MM.1S (cell line): ENCODE data around the gene WDR91.

Experiments used
- DNase-seq: peaks from one replicate; pipeline ENCODE4 v3.0.0-alpha.2; 2015
- H2AFZ ChIP-seq: fragments of 300-600 bp; sonication (generic); 2 replicates; pipeline ENCODE4 v1.6.0; 2016; ENCODE audit warnings: antibody characterized with exemption, low read length
- H3F3A ChIP-seq: fragments of 300-600 bp; sonication (generic); 2 replicates; pipeline ENCODE4 v1.6.1; 2016; ENCODE audit warnings: mild to moderate bottlenecking, antibody characterized with exemption, low read length, moderate library complexity, mixed read lengths; ENCODE audit not compliant: insufficient read depth
- H3K27ac ChIP-seq: fragments of 300-600 bp; sonication (generic); 2 replicates; pipeline ENCODE4 v1.5.1; 2016; ENCODE audit warnings: mild to moderate bottlenecking, low read length
- H3K27me3 ChIP-seq: fragments of 300-600 bp; sonication (generic); replicated peaks from 2 replicates; pipeline ENCODE4 v1.6.0; 2016; ENCODE audit warnings: low read length; ENCODE audit not compliant: insufficient read depth
- H3K36me3 ChIP-seq: fragments of 300-600 bp; sonication (generic); replicated peaks from 2 replicates; pipeline ENCODE4 v1.6.1; 2016; ENCODE audit warnings: mild to moderate bottlenecking, low read length, mixed read lengths; ENCODE audit not compliant: insufficient read depth
- H3K4me1 ChIP-seq: fragments of 300-600 bp; sonication (generic); 2 replicates; pipeline ENCODE4 v1.6.1; 2016; ENCODE audit warnings: low read length, mixed read lengths
- H3K4me2 ChIP-seq: fragments of 300-600 bp; sonication (generic); 2 replicates; pipeline ENCODE4 v1.6.0; 2016; ENCODE audit warnings: low read depth, low read length
- H3K4me3 ChIP-seq: fragments of 300-600 bp; sonication (generic); 2 replicates; pipeline ENCODE4 v1.5.1; 2016; ENCODE audit warnings: low read length, mixed read lengths
- H3K79me2 ChIP-seq: fragments of 300-600 bp; sonication (generic); 2 replicates; pipeline ENCODE4 v1.6.1; 2016; ENCODE audit warnings: mixed run types, low read length, mixed read lengths
- H3K9ac ChIP-seq: fragments of 300-600 bp; sonication (generic); 2 replicates; pipeline ENCODE4 v1.6.1; 2016; ENCODE audit warnings: low read length, mixed read lengths
- H3K9me2 ChIP-seq: fragments of 300-600 bp; sonication (generic); replicated peaks from 2 replicates; pipeline ENCODE4 v1.6.1; 2016; ENCODE audit warnings: mild to moderate bottlenecking, low read length, mixed read lengths; ENCODE audit not compliant: insufficient read depth
- H3K9me3 ChIP-seq: fragments of 300-600 bp; sonication (generic); replicated peaks from 2 replicates; pipeline ENCODE4 v1.6.1; 2016; ENCODE audit warnings: mild to moderate bottlenecking, low read length, mixed read lengths; ENCODE audit not compliant: insufficient read depth
- H4K20me1 ChIP-seq: fragments of 300-600 bp; sonication (generic); 2 replicates; pipeline ENCODE4 v1.6.1; 2016; ENCODE audit warnings: mild to moderate bottlenecking, low read length, moderate library complexity, mixed read lengths; ENCODE audit not compliant: insufficient read depth
- CTCF ChIP-seq: fragments of 300-600 bp; sonication (generic); IDR thresholded peaks from 2 replicates; pipeline ENCODE4 v1.5.1; 2016; ENCODE audit warnings: antibody characterized with exemption, low read length, mixed read lengths
- EZH2 ChIP-seq: fragments of 300-600 bp; sonication (generic); optimal IDR thresholded peaks from 2 replicates; pipeline ENCODE3; 2017; ENCODE audit warnings: low read depth, mild to moderate bottlenecking, antibody characterized with exemption, low read length, mixed read lengths
- EZH2phosphoT487 ChIP-seq: fragments of 300-600 bp; sonication (generic); IDR thresholded peaks from 2 replicates; pipeline ENCODE4 v1.6.1; 2018; ENCODE audit warnings: antibody characterized with exemption, low read length

The WDR91 gene

GRCh38 chr7:135199439-135199838 is 11.9 kb downstream of the WDR91 start:
- H3F3A ChIP-seq, result no peaks in the 10 kb centered on the region
- H3K9me2 ChIP-seq, result no peaks in the 10 kb centered on the region
- H3K9ac ChIP-seq, result no peak overlapping the region
- no peak overlapping the region for H2AFZ ChIP-seq
- no peak overlapping the region for H3K27ac ChIP-seq
- no peak overlapping the region for H3K4me3 ChIP-seq
- H3K36me3 ChIP-seq, result no peaks in the 10 kb centered on the region
- no peaks in the 10 kb centered on the region for H3K27me3 ChIP-seq
- H3K4me1 ChIP-seq, result no peaks in the 10 kb centered on the region
- DNase-seq, result no peak
- no peaks in the 10 kb centered on the region for H3K79me2 ChIP-seq
- no peaks in the 10 kb centered on the region for H4K20me1 ChIP-seq
- TF ChIP-seq CTCF, result no peak
- no peak for TF ChIP-seq EZH2phosphoT487
- TF ChIP-seq EZH2, result no peak
- H3K4me2 ChIP-seq, result no peak overlapping the region
- no peaks in the 10 kb centered on the region for H3K9me3 ChIP-seq

- H4K20me1 ChIP-seq, result no peaks in the 10 kb centered on the region
- H3F3A ChIP-seq, result no peaks in the 10 kb centered on the region
- no peak overlapping the region for H3K27ac ChIP-seq
- no peaks in the 10 kb centered on the region for H3K27me3 ChIP-seq
- H3K4me3 ChIP-seq, result no peak overlapping the region
- no peak for DNase-seq
- no peak overlapping the region for H3K4me2 ChIP-seq
- H3K79me2 ChIP-seq, result no peaks in the 10 kb centered on the region
- H3K4me1 ChIP-seq, result no peaks in the 10 kb centered on the region
- no peaks in the 10 kb centered on the region for H3K9me3 ChIP-seq
- no peak overlapping the region for H2AFZ ChIP-seq
- no peak for TF ChIP-seq EZH2phosphoT487
- TF ChIP-seq CTCF, result no peak
- no peak for TF ChIP-seq EZH2
- no peak overlapping the region for H3K9ac ChIP-seq
- H3K36me3 ChIP-seq, result no peaks in the 10 kb centered on the region
- no peaks in the 10 kb centered on the region for H3K9me2 ChIP-seq
Observed at GRCh38 chr7:135197906-135198655, 13.2 kb downstream of the WDR91 start.

- Histone ChIP-seq H3K79me2 (no peaks in the 10 kb centered on the region), H3K4me2 (no peak overlapping the region), H3K27me3 (no peaks in the 10 kb centered on the region), H2AFZ (no peak overlapping the region), H3K9me2 (no peaks in the 10 kb centered on the region), H4K20me1 (no peaks in the 10 kb centered on the region), H3K9me3 (no peaks in the 10 kb centered on the region), H3K4me3 (no peak overlapping the region), H3K27ac (no peak overlapping the region), H3K36me3 (no peaks in the 10 kb centered on the region), H3F3A (no peaks in the 10 kb centered on the region), H3K4me1 (no peaks in the 10 kb centered on the region), H3K9ac (no peak overlapping the region)
- no peak for DNase-seq
- no peak for TF ChIP-seq CTCF
Observed at GRCh38 chr7:135197343-135197742, 14.0 kb downstream of the WDR91 start.
